ENCODE data around the gene TUBGCP6. TPM values are rescaled to one million over a fixed set of nuclear protein-coding genes. Genes with fewer than 3 reads are reported as not detected.

TUBGCP6 gene
- polyA plus RNA-seq, 1 donor from 2014 or later = 74.5 TPM

- no peaks in the 10 kb centered on the region for H3K9me2 ChIP-seq (ENCODE audit: insufficient read depth, low read length)
- H3K9me3 ChIP-seq (ENCODE audit: low read length) = no peaks in the 10 kb centered on the region
- TF ChIP-seq SMC3 (conservative IDR thresholded peaks at IDR 0.05; ENCODE audit: poor library complexity) (no peak), EZH2 (IDR thresholded peaks at IDR 0.05; ENCODE audit: borderline replicate concordance, insufficient read depth, low read length, poor library complexity, severe bottlenecking) (no peak), EP300 (conservative IDR thresholded peaks at IDR 0.05; ENCODE audit: poor library complexity, severe bottlenecking) (no peak), RAD21 (conservative IDR thresholded peaks at IDR 0.05) (no peak), MXI1 (conservative IDR thresholded peaks at IDR 0.05; ENCODE audit: poor library complexity, severe bottlenecking) (no peak), POLR2AphosphoS5 (IDR thresholded peaks at IDR 0.05) (no peak), TAF1 (IDR thresholded peaks at IDR 0.05; ENCODE audit: low read depth) (no peak), CTCF (IDR thresholded peaks at IDR 0.05; ENCODE audit: poor library complexity, severe bottlenecking) (no peak)
- TF ChIP-seq, protein P1, sequence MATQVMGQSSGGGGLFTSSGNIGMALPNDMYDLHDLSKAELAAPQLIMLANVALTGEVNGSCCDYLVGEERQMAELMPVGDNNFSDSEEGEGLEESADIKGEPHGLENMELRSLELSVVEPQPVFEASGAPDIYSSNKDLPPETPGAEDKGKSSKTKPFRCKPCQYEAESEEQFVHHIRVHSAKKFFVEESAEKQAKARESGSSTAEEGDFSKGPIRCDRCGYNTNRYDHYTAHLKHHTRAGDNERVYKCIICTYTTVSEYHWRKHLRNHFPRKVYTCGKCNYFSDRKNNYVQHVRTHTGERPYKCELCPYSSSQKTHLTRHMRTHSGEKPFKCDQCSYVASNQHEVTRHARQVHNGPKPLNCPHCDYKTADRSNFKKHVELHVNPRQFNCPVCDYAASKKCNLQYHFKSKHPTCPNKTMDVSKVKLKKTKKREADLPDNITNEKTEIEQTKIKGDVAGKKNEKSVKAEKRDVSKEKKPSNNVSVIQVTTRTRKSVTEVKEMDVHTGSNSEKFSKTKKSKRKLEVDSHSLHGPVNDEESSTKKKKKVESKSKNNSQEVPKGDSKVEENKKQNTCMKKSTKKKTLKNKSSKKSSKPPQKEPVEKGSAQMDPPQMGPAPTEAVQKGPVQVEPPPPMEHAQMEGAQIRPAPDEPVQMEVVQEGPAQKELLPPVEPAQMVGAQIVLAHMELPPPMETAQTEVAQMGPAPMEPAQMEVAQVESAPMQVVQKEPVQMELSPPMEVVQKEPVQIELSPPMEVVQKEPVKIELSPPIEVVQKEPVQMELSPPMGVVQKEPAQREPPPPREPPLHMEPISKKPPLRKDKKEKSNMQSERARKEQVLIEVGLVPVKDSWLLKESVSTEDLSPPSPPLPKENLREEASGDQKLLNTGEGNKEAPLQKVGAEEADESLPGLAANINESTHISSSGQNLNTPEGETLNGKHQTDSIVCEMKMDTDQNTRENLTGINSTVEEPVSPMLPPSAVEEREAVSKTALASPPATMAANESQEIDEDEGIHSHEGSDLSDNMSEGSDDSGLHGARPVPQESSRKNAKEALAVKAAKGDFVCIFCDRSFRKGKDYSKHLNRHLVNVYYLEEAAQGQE (IDR thresholded peaks at IDR 0.05; ENCODE audit: borderline replicate concordance) = no peak
- no peak overlapping the region for H3K4me3 ChIP-seq (ENCODE audit: low read length)
- H3K27ac ChIP-seq (ENCODE audit: low read length) = no peak overlapping the region
- no peak overlapping the region for H3K4me2 ChIP-seq (ENCODE audit: low read length)
- H3F3A ChIP-seq (ENCODE audit: insufficient read depth, low read length, poor library complexity, severe bottlenecking) = no peaks in the 10 kb centered on the region
- H2AFZ ChIP-seq (ENCODE audit: low read depth, low read length) = no peak overlapping the region
- H3K27me3 ChIP-seq (ENCODE audit: insufficient read depth, low read depth, low read length) = no peaks in the 10 kb centered on the region
- H3K79me2 ChIP-seq (replicated peaks; ENCODE audit: insufficient read depth, low read length) = no peaks in the 10 kb centered on the region
- H4K20me1 ChIP-seq (ENCODE audit: insufficient read depth) = no peaks in the 10 kb centered on the region
- H3K36me3 ChIP-seq (ENCODE audit: insufficient read depth, low read length) = no peaks in the 10 kb centered on the region
- H3K9ac ChIP-seq (ENCODE audit: low read length) = no peak overlapping the region
Observed at GRCh38 chr22:50278956-50279619, 34.3 kb upstream of the TUBGCP6 start.

- Histone ChIP-seq H3K9ac (ENCODE audit: low read length) (no peak overlapping the region), H3K36me3 (ENCODE audit: insufficient read depth, low read length) (no peaks in the 10 kb centered on the region), H3K27ac (ENCODE audit: low read length) (no peak overlapping the region), H2AFZ (ENCODE audit: low read depth, low read length) (no peak overlapping the region), H3K9me3 (ENCODE audit: low read length) (no peaks in the 10 kb centered on the region), H3K79me2 (replicated peaks; ENCODE audit: insufficient read depth, low read length) (no peaks in the 10 kb centered on the region), H3K27me3 (ENCODE audit: insufficient read depth, low read depth, low read length) (no peaks in the 10 kb centered on the region), H3K4me3 (ENCODE audit: low read length) (no peak overlapping the region), H3F3A (ENCODE audit: insufficient read depth, low read length, poor library complexity, severe bottlenecking) (no peaks in the 10 kb centered on the region), H4K20me1 (ENCODE audit: insufficient read depth) (no peaks in the 10 kb centered on the region), H3K4me2 (ENCODE audit: low read length) (no peak overlapping the region), H3K9me2 (ENCODE audit: insufficient read depth, low read length) (no peaks in the 10 kb centered on the region)
- TF ChIP-seq, protein P1 (IDR thresholded peaks at IDR 0.05; ENCODE audit: borderline replicate concordance) = no peak
- TF ChIP-seq POLR2AphosphoS5 (IDR thresholded peaks at IDR 0.05) = no peak
Observed at GRCh38 chr22:50278461-50278860, 33.6 kb upstream of the TUBGCP6 start.

Measured in neural cell (in vitro differentiated cells).